ENCODE data around the gene DLX5.

DLX5 gene

DNA sequence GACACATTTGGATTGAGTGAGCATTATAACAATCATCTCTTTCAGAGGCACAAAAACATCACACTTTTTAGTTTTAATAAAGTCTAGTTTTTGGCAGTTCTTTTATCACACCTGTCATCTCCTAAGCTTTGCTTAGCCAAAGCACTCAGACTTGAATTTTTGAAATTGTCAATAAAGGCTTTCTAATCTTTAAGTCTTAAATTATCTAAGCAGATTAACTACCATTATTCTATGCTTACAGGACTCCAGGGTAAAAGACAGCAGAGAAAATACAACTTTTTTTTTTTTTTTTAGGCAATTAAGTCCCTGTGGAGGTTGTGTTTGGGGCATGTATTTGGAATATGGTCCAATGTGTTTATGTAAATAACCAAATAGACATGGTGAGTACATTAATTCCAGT lies 36.9 kb downstream of the DLX5 start:
- no peak for DNase-seq

DNA sequence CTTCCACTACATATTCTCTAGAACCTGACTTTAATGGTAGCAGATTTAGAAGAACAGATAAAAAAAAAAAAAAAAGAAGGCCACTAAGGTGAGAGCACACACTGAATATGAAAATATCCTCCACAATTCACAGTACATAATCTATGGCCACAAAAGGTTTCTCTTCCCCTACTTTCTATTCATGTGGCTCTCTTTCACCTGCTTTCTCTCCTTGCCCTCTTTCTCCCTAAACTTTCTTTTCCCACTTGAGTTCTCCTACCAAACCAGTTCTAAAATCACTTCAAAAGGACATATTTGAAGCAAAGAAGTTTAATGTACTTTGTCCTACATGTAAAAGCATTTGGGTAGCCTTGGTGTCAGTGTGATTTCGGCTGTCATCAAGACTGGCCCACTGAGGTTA lies 37.7 kb downstream of the DLX5 start:
- no peak for DNase-seq

DNA sequence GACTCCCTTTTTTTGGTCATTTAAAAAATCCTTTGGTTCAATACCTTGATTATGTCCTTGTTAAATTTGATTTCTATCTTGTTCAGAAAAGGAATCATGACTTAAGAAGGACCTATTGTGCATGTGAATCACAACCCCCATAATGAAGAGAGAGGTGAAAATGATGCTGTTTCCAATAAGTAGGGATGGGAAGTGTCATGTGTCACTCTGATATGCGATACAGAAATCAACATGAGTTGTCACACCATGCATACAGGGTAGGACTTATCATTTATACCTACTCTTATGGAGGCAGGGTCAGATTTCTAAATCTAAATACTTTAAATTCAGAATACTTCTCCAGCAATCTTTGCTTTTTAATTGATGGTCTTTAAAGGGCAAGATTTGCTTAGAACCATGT lies 38.6 kb downstream of the DLX5 start:
- no peak for DNase-seq

DNA sequence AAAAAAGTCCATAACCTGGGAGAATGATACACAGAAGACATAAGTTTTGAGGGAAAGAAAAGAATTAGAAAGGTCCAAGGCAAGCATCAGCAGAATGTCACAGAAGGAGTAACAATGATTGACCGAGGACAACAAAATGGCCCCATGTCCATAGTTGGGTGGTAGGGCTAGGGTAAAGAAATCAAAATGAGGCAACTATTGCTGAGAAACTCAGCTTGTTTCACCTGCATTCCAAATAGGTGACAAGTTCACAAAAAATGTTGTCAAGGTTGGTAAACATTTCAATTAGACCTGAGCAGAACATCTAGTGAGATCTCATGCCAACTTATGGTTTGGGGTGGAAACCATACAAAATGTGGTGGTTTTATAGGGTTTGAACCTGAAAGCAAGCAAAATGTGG lies 42.0 kb downstream of the DLX5 start:
- DNase-seq: no peak

DNA sequence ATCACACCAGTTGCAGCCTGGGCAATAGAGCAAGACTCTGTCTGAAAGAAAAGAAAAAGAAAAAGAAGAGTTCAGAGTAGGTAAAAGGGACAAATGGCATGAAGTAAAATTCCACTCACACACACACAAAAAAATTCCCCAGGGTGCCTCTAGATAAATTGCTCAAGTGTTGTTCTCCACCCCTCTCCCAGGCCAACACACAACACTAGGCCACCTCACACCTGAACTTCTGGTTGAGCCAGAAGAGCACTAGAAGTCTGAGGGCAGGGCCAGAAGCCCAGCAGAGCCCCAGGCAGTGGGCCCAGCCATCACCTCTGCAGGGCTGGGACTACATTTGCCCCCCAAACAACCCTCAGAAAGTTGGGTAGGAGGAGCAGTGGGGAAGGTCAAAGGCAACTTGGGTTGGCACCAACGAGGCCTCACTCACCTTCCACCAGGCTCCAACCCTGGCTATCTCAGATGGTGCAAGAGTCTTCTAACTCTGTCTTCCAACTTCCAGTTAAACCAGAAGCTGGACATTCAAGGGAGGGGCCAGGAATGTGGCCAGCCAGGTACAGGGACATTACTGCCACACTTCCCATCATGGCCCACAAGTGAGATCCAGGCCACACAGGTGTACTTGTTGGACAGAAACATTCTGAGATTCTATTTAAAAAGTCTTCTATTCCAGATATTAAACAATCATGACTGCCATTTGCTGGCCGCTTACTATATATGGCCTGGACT lies 44.9 kb downstream of the DLX5 start:
- DNase-seq: no peak

DNA sequence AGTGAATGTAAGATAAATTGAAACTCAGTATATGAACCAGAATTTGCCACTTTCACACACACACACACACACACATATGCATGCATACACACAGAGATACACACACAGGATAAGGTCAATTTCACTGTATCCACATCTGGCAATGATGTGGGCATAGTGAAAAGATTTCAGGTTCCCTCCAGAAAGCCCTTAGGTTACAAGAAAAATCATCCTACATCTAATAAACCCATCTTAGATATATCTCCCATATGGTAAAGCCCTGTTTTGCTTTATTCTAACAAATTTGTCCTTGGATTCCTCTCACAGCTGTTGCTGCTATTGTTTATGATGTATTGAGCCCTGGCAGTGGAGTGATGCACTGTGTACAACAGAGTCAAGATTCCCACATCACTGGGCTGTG lies 47.2 kb downstream of the DLX5 start:
- DNase-seq: no peak

DNA sequence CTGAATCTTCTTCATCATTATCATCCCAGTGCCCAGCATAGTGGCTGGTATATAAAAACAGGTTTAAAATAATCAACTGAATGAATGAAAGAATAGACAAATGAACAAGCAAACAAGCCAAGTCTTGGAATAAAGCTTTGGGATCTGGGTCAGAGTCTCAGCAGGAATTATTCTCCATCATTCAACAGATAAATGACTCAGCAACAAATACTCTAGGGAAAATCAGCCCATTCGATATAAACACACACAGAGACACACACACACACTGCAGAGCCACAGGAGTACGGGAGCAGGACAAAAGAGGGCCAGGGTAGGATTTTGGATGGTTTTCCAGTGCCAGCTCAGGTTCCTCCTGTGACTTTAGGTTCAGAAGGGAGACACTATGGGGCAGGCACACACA lies 48.5 kb downstream of the DLX5 start:
- DNase-seq: no peak

DNA sequence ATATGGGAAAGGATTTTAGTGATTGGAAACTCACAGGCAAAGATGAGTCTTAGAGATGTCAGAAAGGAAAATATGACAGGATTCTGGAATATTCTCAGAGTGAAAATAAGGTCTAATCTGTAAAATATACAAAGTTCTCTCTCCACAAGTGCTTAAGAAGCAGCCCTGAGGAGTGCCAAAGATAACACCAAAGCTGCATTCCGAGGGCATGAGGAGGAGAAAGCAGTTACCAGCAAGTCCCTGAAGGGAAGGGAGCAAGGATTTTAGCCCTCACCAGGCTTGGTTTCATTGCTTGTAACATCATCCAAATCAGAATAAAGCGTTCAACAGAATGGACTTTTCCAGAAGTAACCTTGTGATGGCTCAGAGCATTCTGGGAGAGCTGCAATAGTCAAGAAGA lies 50.6 kb downstream of the DLX5 start:
- no peak for DNase-seq

DNA sequence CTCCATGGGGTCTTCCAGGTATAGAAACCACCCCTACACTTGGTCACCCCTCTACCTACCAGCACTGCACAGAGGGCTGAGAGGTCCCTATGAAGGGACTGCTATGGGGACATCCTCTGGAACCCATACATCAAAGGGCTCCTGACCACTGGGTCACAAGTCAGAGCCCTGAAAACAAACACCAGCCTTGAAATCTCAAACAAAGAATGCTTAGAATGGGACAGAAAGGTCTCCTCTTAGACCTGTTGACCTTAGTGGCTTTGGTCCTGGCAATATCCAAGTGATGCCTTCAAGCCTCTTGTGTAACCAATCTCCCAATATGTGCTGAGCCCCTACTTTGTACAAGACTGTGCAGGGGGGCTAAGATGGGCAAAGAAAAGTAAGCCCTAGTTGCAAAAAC lies 53.9 kb downstream of the DLX5 start:
- no peak for DNase-seq

Data from CD4-positive, alpha-beta T cell treated with Interleukin-4 for 4 hours (primary cell).